Body of pancreas (tissue), 4 donors: ENCODE data around the gene TCF12.

Source experiments
- POLR2A ChIP-seq, 3 donors: fragments of 450-650 bp; IDR thresholded peaks; one replicate each; pipeline ENCODE4 v1.6.1; 2016; ENCODE audit warnings: antibody characterized with exemption in 3 of 3, mild to moderate bottlenecking in 2 of 3
- TF ChIP-seq, protein P1 (sequence below), 7 experiments: fragments of 450-650 bp in 4 of 7; fragments of 200-600 bp in 3 of 7; sonication (generic) in 3 of 7; IDR thresholded peaks; one replicate each; pipeline ENCODE4 v1.5.1; 2016 to 2019; ENCODE audit warnings: antibody characterized with exemption in 7 of 7

DNA sequence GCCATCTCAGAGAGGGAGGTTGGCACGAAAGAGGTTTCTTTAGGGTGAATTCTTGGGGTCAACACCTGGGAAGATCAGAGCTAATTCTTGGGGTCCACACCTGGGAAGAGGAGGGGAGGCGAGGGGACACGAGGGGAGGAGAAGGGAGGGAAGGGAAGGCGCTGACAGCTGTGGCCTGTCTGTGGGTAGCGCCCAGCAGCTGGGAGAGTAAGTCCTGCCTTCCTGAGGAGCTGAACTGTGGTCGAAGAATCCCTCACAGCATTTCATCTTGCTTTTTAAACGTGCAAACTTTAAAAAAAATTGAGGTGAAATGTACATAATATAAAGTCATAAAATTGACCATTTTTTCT lies 394.7 kb downstream of the TCF12 start:
- TF ChIP-seq, protein P1, sequence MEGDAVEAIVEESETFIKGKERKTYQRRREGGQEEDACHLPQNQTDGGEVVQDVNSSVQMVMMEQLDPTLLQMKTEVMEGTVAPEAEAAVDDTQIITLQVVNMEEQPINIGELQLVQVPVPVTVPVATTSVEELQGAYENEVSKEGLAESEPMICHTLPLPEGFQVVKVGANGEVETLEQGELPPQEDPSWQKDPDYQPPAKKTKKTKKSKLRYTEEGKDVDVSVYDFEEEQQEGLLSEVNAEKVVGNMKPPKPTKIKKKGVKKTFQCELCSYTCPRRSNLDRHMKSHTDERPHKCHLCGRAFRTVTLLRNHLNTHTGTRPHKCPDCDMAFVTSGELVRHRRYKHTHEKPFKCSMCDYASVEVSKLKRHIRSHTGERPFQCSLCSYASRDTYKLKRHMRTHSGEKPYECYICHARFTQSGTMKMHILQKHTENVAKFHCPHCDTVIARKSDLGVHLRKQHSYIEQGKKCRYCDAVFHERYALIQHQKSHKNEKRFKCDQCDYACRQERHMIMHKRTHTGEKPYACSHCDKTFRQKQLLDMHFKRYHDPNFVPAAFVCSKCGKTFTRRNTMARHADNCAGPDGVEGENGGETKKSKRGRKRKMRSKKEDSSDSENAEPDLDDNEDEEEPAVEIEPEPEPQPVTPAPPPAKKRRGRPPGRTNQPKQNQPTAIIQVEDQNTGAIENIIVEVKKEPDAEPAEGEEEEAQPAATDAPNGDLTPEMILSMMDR (IDR thresholded peaks at IDR 0.05) = no peak
- TF ChIP-seq POLR2A (IDR thresholded peaks at IDR 0.05) = no peak
